Left lung (tissue), 10 donors: ENCODE measurements around the gene SMC3. TPM values are rescaled to one million over a fixed set of nuclear protein-coding genes. Genes with fewer than 3 reads are reported as not detected.

ENCODE experiments used
- ATAC-seq: fragments of 200-7000 bp; cut with Tn5 transposase; one replicate; pipeline ENCODE4 v1.9.1; 2020; ENCODE audit warnings: moderate library complexity
- DNase-seq, 4 donors: peaks; one replicate each; pipeline ENCODE4 v3.0.0-alpha.2; 2013 to 2020
- H3K27ac ChIP-seq, 2 donors: fragments of 200-600 bp; sonication (generic) in 1 of 2; one replicate each; pipeline versions ENCODE4 v1.5.0 to v1.8.0; 2020 to 2021
- H3K27me3 ChIP-seq, 2 donors: fragments of 200-600 bp; sonication (generic) in 1 of 2; one replicate each; pipeline versions ENCODE4 v1.5.0 to v1.8.0; 2020 to 2021
- H3K36me3 ChIP-seq, 2 donors: fragments of 200-600 bp; sonication (generic) in 1 of 2; one replicate each; pipeline versions ENCODE4 v1.5.0 to v1.8.0; 2020 to 2021
- H3K4me1 ChIP-seq, 2 donors: fragments of 200-600 bp; one replicate each; pipeline ENCODE4 v1.8.0; 2021
- H3K4me3 ChIP-seq, 2 donors: fragments of 200-600 bp; sonication (generic) in 1 of 2; one replicate each; pipeline versions ENCODE4 v1.5.0 to v1.8.0; 2020 to 2021; ENCODE audit warnings: mild to moderate bottlenecking in 1 of 2
- H3K9me3 ChIP-seq, 2 donors: fragments of 200-600 bp; sonication (generic) in 1 of 2; one replicate each; pipeline versions ENCODE4 v1.5.0 to v1.8.0; 2020 to 2021
- CTCF ChIP-seq, 2 donors: fragments of 200-600 bp; sonication (generic) in 1 of 2; IDR thresholded peaks; one replicate each; pipeline versions ENCODE4 v1.5.0 to v1.8.0; 2021; ENCODE audit warnings: antibody characterized with exemption in 2 of 2
- intact Hi-C, 2 donors: fragments of 100-400 bp; cut with DNase I; formaldehyde crosslinking; loops; one replicate each; pipeline versions ENCODE4 v1.11.2 to v1.14.2; 2022
- polyA plus RNA-seq, 6 donors: library from polyadenylated mRNA; unstranded; fragments of 120-200 nt; gene quantifications; one replicate each; pipeline ENCODE4 v1.2.1, GENCODE V29; 2013; ENCODE audit not compliant: insufficient read length in 6 of 6
- total RNA-seq, 2 donors: library from RNA; stranded (reverse); fragmentation: NEBNext Ultra II Directional; extraction: Animal tissue kit (Norgen Biotek cat#: 25700); gene quantifications; one replicate each; pipeline ENCODE4 v1.2.1, GENCODE V29; 2021
- donor health status: DM: no; HTN: yes; CAD: no.
- donor health status: DM: no; HTN: no; CAD: no.

SMC3 gene
- total and polyA plus RNA-seq, 8 donors = 26.6 to 94.4 (median 77.6) TPM

GRCh38 chr10:110534571-110534970 lies 32.9 kb upstream of the SMC3 start:
- ATAC-seq = no peak
- H3K27ac ChIP-seq = no peak overlapping the region
- H3K9me3 ChIP-seq = no peaks in the 10 kb centered on the region
- DNase-seq = no peak
- H3K4me1 ChIP-seq = peaks cover 0 to 23% of the 10 kb centered on the region in 2 donors
- no peak for TF ChIP-seq CTCF (IDR thresholded peaks at IDR 0.05)
- H3K4me3 ChIP-seq = no peak overlapping the region
- intact Hi-C loops = no loop called here
- no peaks in the 10 kb centered on the region for H3K36me3 ChIP-seq
- peaks cover 0 to 9% of the 10 kb centered on the region in 2 donors for H3K27me3 ChIP-seq

- no peak overlapping the region for H3K4me3 ChIP-seq
- H3K27me3 ChIP-seq = no peaks in the 10 kb centered on the region
- DNase-seq = peak in 1 of 4 donors; percentile 55
- no peaks in the 10 kb centered on the region for H3K9me3 ChIP-seq
- no peak overlapping the region for H3K27ac ChIP-seq
- H3K36me3 ChIP-seq = no peaks in the 10 kb centered on the region
- TF ChIP-seq CTCF (IDR thresholded peaks at IDR 0.05) = no peak
- intact Hi-C loops = no loop called here
- ATAC-seq = peak; percentile 54
- H3K4me1 ChIP-seq = peaks cover 0 to 23% of the 10 kb centered on the region in 2 donors
Observed at GRCh38 chr10:110535958-110536891, 31.3 kb upstream of the SMC3 start.

- intact Hi-C loops = no loop called here
- no peak for ATAC-seq
Observed at GRCh38 chr10:110539091-110539490, 28.4 kb upstream of the SMC3 start.

GRCh38 chr10:110540031-110540430 lies 27.5 kb upstream of the SMC3 start:
- DNase-seq (no peak), ATAC-seq (peak; percentile 74)
- Histone ChIP-seq H3K4me3 (no peak overlapping the region), H3K4me1 (peaks cover 0 to 23% of the 10 kb centered on the region in 2 donors), H3K9me3 (no peaks in the 10 kb centered on the region), H3K36me3 (no peaks in the 10 kb centered on the region), H3K27me3 (no peaks in the 10 kb centered on the region), H3K27ac (no peak overlapping the region)
- intact Hi-C loops = no loop called here
- TF ChIP-seq CTCF (IDR thresholded peaks at IDR 0.05) = no peak

More at GRCh38 chr10:110539091-110539490, 28.4 kb upstream of the SMC3 start:
- H3K4me3 ChIP-seq = no peak overlapping the region
- H3K36me3 ChIP-seq = no peaks in the 10 kb centered on the region
- no peak overlapping the region for H3K27ac ChIP-seq
- H3K27me3 ChIP-seq = no peaks in the 10 kb centered on the region
- no peak for DNase-seq
- TF ChIP-seq CTCF (IDR thresholded peaks at IDR 0.05) = no peak
- H3K9me3 ChIP-seq = no peaks in the 10 kb centered on the region
- H3K4me1 ChIP-seq = peaks cover 0 to 23% of the 10 kb centered on the region in 2 donors

GRCh38 chr10:110544958-110545537 lies 22.4 kb upstream of the SMC3 start:
- intact Hi-C loops = loop anchor here in 1 of 2 donors (5.0 kb wide), 2 partner anchors 193 to 233 kb away; no protein-coding TSS in a partner anchor
- no peak overlapping the region for H3K27ac ChIP-seq
- H3K4me1 ChIP-seq = peaks cover 0 to 23% of the 10 kb centered on the region in 2 donors
- no peaks in the 10 kb centered on the region for H3K36me3 ChIP-seq
- TF ChIP-seq CTCF (IDR thresholded peaks at IDR 0.05) = no peak
- H3K4me3 ChIP-seq = no peak overlapping the region
- H3K9me3 ChIP-seq = no peaks in the 10 kb centered on the region
- ATAC-seq (peak; percentile 75), DNase-seq (no peak)
- H3K27me3 ChIP-seq = peaks cover 4 to 5% of the 10 kb centered on the region in 2 donors
